Neural cell (in vitro differentiated cells): ENCODE data around the gene ALK. TPM values are rescaled to one million over a fixed set of nuclear protein-coding genes. Genes with fewer than 3 reads are reported as not detected.

Experiments used
- H2AFZ ChIP-seq: fragments of 200-600, 300-800 bp; sonication (generic), shearing (Covaris generic); 2 replicates; pipeline ENCODE4 v1.6.0; 2014; ENCODE audit warnings: low read depth, mild to moderate bottlenecking, antibody characterized with exemption, low read length, moderate library complexity
- H3F3A ChIP-seq: fragments of 200-600 bp; shearing (Covaris generic); 2 replicates; pipeline ENCODE4 v1.6.1; 2016; ENCODE audit warnings: mild to moderate bottlenecking, moderate library complexity, mixed read lengths, antibody characterized with exemption, low read length; ENCODE audit not compliant: insufficient read depth, poor library complexity, severe bottlenecking
- H3K27ac ChIP-seq: fragments of 200-600, 300-800 bp; sonication (generic), shearing (Covaris generic); 2 replicates; pipeline ENCODE4 v1.5.1; 2014; ENCODE audit warnings: mild to moderate bottlenecking, low read length, moderate library complexity
- H3K27me3 ChIP-seq: fragments of 300-800, 200-600 bp; sonication (generic), shearing (Covaris generic); 2 replicates; pipeline ENCODE4 v1.6.0; 2014; ENCODE audit warnings: mild to moderate bottlenecking, low read depth, low read length, moderate library complexity; ENCODE audit not compliant: insufficient read depth
- H3K36me3 ChIP-seq: fragments of 300-800, 200-600 bp; sonication (generic), shearing (Covaris generic); 2 replicates; pipeline ENCODE4 v1.5.1; 2014; ENCODE audit warnings: mild to moderate bottlenecking, antibody characterized with exemption, low read length, moderate library complexity; ENCODE audit not compliant: insufficient read depth
- H3K4me2 ChIP-seq: fragments of 300-800, 200-600 bp; sonication (generic), shearing (Covaris generic); 2 replicates; pipeline ENCODE4 v1.6.0; 2014; ENCODE audit warnings: mild to moderate bottlenecking, low read length
- H3K4me3 ChIP-seq: fragments of 300-800, 200-600 bp; sonication (generic), shearing (Covaris generic); 2 replicates; pipeline ENCODE4 v1.5.1; 2014; ENCODE audit warnings: mild to moderate bottlenecking, low read length, moderate library complexity
- H3K79me2 ChIP-seq: fragments of 200-600 bp; shearing (Covaris generic); replicated peaks from 2 replicates; pipeline ENCODE4 v1.6.0; 2014; ENCODE audit warnings: mild to moderate bottlenecking, low read length, moderate library complexity; ENCODE audit not compliant: insufficient read depth
- H3K9ac ChIP-seq: fragments of 300-800, 200-600 bp; sonication (generic), shearing (Covaris generic); 2 replicates; pipeline ENCODE4 v1.6.1; 2016; ENCODE audit warnings: mild to moderate bottlenecking, low read length, mixed read lengths
- H3K9me2 ChIP-seq: fragments of 200-600 bp; shearing (Covaris generic); 2 replicates; pipeline ENCODE4 v1.6.1; 2016; ENCODE audit warnings: mild to moderate bottlenecking, low read length, mixed read lengths; ENCODE audit not compliant: insufficient read depth
- H3K9me3 ChIP-seq: fragments of 200-600, 300-800 bp; sonication (generic), shearing (Covaris generic); 2 replicates; pipeline ENCODE4 v1.6.1; 2016; ENCODE audit warnings: mild to moderate bottlenecking, mixed run types, low read length, moderate library complexity, mixed read lengths
- H4K20me1 ChIP-seq: fragments of 200-600 bp; shearing (Covaris generic); 2 replicates; pipeline ENCODE4 v1.6.1; 2016; ENCODE audit warnings: mild to moderate bottlenecking, mixed run types; ENCODE audit not compliant: insufficient read depth
- CTCF ChIP-seq: fragments of 450-650 bp; IDR thresholded peaks from 2 replicates; pipeline ENCODE4 v1.5.1; 2014; ENCODE audit warnings: antibody characterized with exemption, mild to moderate bottlenecking, moderate library complexity; ENCODE audit not compliant: poor library complexity, severe bottlenecking
- EP300 ChIP-seq: fragments of 450-650 bp; conservative IDR thresholded peaks from 2 replicates; pipeline ENCODE4 v1.6.1; 2014; ENCODE audit warnings: antibody characterized with exemption, mild to moderate bottlenecking, moderate library complexity; ENCODE audit not compliant: poor library complexity, severe bottlenecking
- EZH2 ChIP-seq: fragments of 200-600, 300-800 bp; shearing (Covaris generic), sonication (generic); IDR thresholded peaks from 2 replicates; pipeline ENCODE4 v1.6.1; 2014; ENCODE audit warnings: antibody characterized with exemption, low read length, borderline replicate concordance, mild to moderate bottlenecking; ENCODE audit not compliant: insufficient read depth, poor library complexity, severe bottlenecking
- MXI1 ChIP-seq: fragments of 450-650 bp; conservative IDR thresholded peaks from 2 replicates; pipeline ENCODE4 v1.6.1; 2014; ENCODE audit warnings: antibody characterized with exemption, mild to moderate bottlenecking; ENCODE audit not compliant: poor library complexity, severe bottlenecking
- POLR2AphosphoS5 ChIP-seq: IDR thresholded peaks from 2 replicates; pipeline ENCODE4 v1.6.1; 2012
- RAD21 ChIP-seq: fragments of 450-650 bp; conservative IDR thresholded peaks from 2 replicates; pipeline ENCODE4 v1.6.1; 2014; ENCODE audit warnings: antibody characterized with exemption, mild to moderate bottlenecking, moderate library complexity
- REST ChIP-seq: IDR thresholded peaks from 2 replicates; pipeline ENCODE4 v1.6.1; 2012; ENCODE audit warnings: borderline replicate concordance
- SMC3 ChIP-seq: fragments of 450-650 bp; conservative IDR thresholded peaks from 2 replicates; pipeline ENCODE4 v1.6.1; 2014; ENCODE audit warnings: antibody characterized with exemption, mild to moderate bottlenecking, moderate library complexity; ENCODE audit not compliant: poor library complexity
- TAF1 ChIP-seq: IDR thresholded peaks from 2 replicates; pipeline ENCODE4 v1.6.1; 2012; ENCODE audit warnings: low read depth
- polyA plus RNA-seq: library from polyadenylated mRNA; depleted of rRNA; stranded (reverse); fragments of >200 nt; gene quantifications from 2 replicates; pipeline ENCODE4 v1.2.3, GENCODE V29; 2014

The ALK gene
- polyA plus RNA-seq, 1 donor from 2014 or later, result 7.1 TPM

- no peak for TF ChIP-seq POLR2AphosphoS5
- no peak for TF ChIP-seq EP300
- TF ChIP-seq CTCF, result no peak
- TF ChIP-seq EZH2, result no peak
- TF ChIP-seq RAD21, result no peak
- no peak for TF ChIP-seq MXI1
- no peak for TF ChIP-seq REST
- no peak for TF ChIP-seq TAF1
- TF ChIP-seq SMC3, result no peak
- H3K9ac ChIP-seq, result no peak overlapping the region
- H3K27ac ChIP-seq, result no peak overlapping the region
- H3K27me3 ChIP-seq, result no peaks in the 10 kb centered on the region
- H3K9me3 ChIP-seq, result no peaks in the 10 kb centered on the region
- H3K79me2 ChIP-seq, result no peaks in the 10 kb centered on the region
- no peaks in the 10 kb centered on the region for H3K36me3 ChIP-seq
- no peak overlapping the region for H3K4me2 ChIP-seq
- H3K9me2 ChIP-seq, result no peaks in the 10 kb centered on the region
- no peak overlapping the region for H3K4me3 ChIP-seq
- H4K20me1 ChIP-seq, result no peaks in the 10 kb centered on the region
- no peak overlapping the region for H2AFZ ChIP-seq
- H3F3A ChIP-seq, result no peaks in the 10 kb centered on the region
These were observed 29.1 kb upstream of the ALK start for GRCh38 chr2:29950481-29950880.

- Histone ChIP-seq H4K20me1 (no peaks in the 10 kb centered on the region), H3K9me3 (no peaks in the 10 kb centered on the region), H3K79me2 (no peaks in the 10 kb centered on the region), H3K4me3 (no peak overlapping the region), H3F3A (no peaks in the 10 kb centered on the region), H3K27me3 (no peaks in the 10 kb centered on the region), H3K9me2 (no peaks in the 10 kb centered on the region), H3K36me3 (no peaks in the 10 kb centered on the region), H3K4me2 (no peak overlapping the region), H2AFZ (no peak overlapping the region), H3K9ac (no peak overlapping the region), H3K27ac (no peak overlapping the region)
- TF ChIP-seq SMC3, result no peak
- TF ChIP-seq REST, result no peak
- no peak for TF ChIP-seq RAD21
- TF ChIP-seq EP300, result no peak
- no peak for TF ChIP-seq CTCF
- TF ChIP-seq POLR2AphosphoS5, result no peak
- TF ChIP-seq EZH2, result no peak
- no peak for TF ChIP-seq MXI1
These were observed 27.7 kb upstream of the ALK start for GRCh38 chr2:29949042-29949441.
